Left lung (tissue), 10 donors: ENCODE data around the gene ZMAT5. TPM values are rescaled to one million over a fixed set of nuclear protein-coding genes. Genes with fewer than 3 reads are reported as not detected.
A peak's percentile ranks its signal among the peaks of the same experiment; 100 is the strongest.

Experiments used
- ATAC-seq: fragments of 200-7000 bp; cut with Tn5 transposase; one replicate; pipeline ENCODE4 v1.9.1; 2020; ENCODE audit warnings: moderate library complexity
- DNase-seq, 4 donors: peaks; one replicate each; pipeline ENCODE4 v3.0.0-alpha.2; 2013 to 2020
- H3K27ac ChIP-seq, 2 donors: fragments of 200-600 bp; sonication (generic) in 1 of 2; one replicate each; pipeline versions ENCODE4 v1.5.0 to v1.8.0; 2020 to 2021
- H3K27me3 ChIP-seq, 2 donors: fragments of 200-600 bp; sonication (generic) in 1 of 2; one replicate each; pipeline versions ENCODE4 v1.5.0 to v1.8.0; 2020 to 2021
- H3K36me3 ChIP-seq, 2 donors: fragments of 200-600 bp; sonication (generic) in 1 of 2; one replicate each; pipeline versions ENCODE4 v1.5.0 to v1.8.0; 2020 to 2021
- H3K4me1 ChIP-seq, 2 donors: fragments of 200-600 bp; one replicate each; pipeline ENCODE4 v1.8.0; 2021
- H3K4me3 ChIP-seq, 2 donors: fragments of 200-600 bp; sonication (generic) in 1 of 2; one replicate each; pipeline versions ENCODE4 v1.5.0 to v1.8.0; 2020 to 2021; ENCODE audit warnings: mild to moderate bottlenecking in 1 of 2
- H3K9me3 ChIP-seq, 2 donors: fragments of 200-600 bp; sonication (generic) in 1 of 2; one replicate each; pipeline versions ENCODE4 v1.5.0 to v1.8.0; 2020 to 2021
- intact Hi-C, 2 donors: fragments of 100-400 bp; cut with DNase I; formaldehyde crosslinking; loops; one replicate each; pipeline versions ENCODE4 v1.11.2 to v1.14.2; 2022
- polyA plus RNA-seq, 6 donors: library from polyadenylated mRNA; unstranded; fragments of 120-200 nt; gene quantifications; one replicate each; pipeline ENCODE4 v1.2.1, GENCODE V29; 2013; ENCODE audit not compliant: insufficient read length in 6 of 6
- total RNA-seq, 2 donors: library from RNA; stranded (reverse); fragmentation: NEBNext Ultra II Directional; extraction: Animal tissue kit (Norgen Biotek cat#: 25700); gene quantifications; one replicate each; pipeline ENCODE4 v1.2.1, GENCODE V29; 2021
- TF ChIP-seq, protein P1 (sequence below), 2 donors: fragments of 200-600 bp; sonication (generic) in 1 of 2; IDR thresholded peaks; one replicate each; pipeline versions ENCODE4 v1.5.0 to v1.8.0; 2021; ENCODE audit warnings: antibody characterized with exemption in 2 of 2
- donor health status: DM: no; HTN: yes; CAD: no.
- donor health status: DM: no; HTN: no; CAD: no.

ZMAT5 gene
- total and polyA plus RNA-seq, 8 donors = 20.3 to 23.3 (median 22.3) TPM

DNA sequence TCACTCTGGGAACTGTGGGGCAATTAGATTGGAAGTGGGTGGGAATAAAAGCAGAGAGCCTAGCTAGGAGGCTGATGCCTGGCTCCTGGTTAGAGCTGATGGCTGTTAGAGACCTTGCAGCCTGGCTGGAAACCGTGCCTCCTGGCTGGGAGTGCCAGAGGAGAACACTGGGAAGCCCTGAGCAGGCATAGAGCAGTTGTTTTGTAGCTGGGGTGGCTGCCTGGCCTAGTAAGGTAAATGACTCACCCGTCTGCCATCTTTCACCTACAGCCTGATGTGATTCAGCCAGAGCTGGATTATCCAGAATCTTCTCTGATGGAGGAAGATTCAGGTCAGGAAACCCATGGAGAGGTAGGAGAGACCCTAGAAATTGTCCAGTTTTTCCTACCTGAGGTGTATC lies 6.4 kb upstream of the ZMAT5 start:
- H3K4me3 ChIP-seq = no peak overlapping the region
- TF ChIP-seq, protein P1, sequence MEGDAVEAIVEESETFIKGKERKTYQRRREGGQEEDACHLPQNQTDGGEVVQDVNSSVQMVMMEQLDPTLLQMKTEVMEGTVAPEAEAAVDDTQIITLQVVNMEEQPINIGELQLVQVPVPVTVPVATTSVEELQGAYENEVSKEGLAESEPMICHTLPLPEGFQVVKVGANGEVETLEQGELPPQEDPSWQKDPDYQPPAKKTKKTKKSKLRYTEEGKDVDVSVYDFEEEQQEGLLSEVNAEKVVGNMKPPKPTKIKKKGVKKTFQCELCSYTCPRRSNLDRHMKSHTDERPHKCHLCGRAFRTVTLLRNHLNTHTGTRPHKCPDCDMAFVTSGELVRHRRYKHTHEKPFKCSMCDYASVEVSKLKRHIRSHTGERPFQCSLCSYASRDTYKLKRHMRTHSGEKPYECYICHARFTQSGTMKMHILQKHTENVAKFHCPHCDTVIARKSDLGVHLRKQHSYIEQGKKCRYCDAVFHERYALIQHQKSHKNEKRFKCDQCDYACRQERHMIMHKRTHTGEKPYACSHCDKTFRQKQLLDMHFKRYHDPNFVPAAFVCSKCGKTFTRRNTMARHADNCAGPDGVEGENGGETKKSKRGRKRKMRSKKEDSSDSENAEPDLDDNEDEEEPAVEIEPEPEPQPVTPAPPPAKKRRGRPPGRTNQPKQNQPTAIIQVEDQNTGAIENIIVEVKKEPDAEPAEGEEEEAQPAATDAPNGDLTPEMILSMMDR (IDR thresholded peaks at IDR 0.05) = no peak
- no peaks in the 10 kb centered on the region for H3K9me3 ChIP-seq
- no peaks in the 10 kb centered on the region for H3K27me3 ChIP-seq
- ATAC-seq = peak; percentile 6
- DNase-seq = peak in 1 of 4 donors; percentile 32
- intact Hi-C loops = no loop called here
- H3K4me1 ChIP-seq = peaks cover 7 to 14% of the 10 kb centered on the region in 2 donors
- H3K27ac ChIP-seq = no peak overlapping the region
- peaks cover 0 to 23% of the 10 kb centered on the region in 2 donors for H3K36me3 ChIP-seq

DNA sequence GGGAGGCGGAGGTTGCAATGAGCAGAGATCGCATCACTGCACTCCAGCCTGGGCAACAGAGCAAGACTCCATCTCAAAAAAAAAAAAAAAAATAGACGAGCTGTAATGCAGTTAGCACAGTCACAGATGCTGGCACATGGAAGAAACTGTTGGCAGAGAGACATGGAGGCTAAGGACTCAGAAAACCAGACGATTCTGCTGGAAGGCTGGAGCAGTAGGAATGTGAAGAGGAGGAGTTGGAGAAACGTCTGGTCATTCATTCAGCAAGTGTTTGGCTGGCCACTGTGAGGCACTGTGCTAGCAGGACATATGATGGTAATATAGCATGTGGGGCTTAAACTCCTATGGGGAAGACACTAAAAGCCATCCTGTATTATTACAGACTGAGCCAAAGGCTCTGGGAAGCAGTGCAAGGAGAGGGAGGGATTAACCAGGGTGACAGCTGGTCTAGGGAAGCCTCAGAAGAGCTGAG lies 5.4 kb upstream of the ZMAT5 start:
- Histone ChIP-seq H3K4me3 (no peak overlapping the region), H3K4me1 (peaks cover 12 to 20% of the 10 kb centered on the region in 2 donors), H3K36me3 (peaks cover 0 to 23% of the 10 kb centered on the region in 2 donors), H3K9me3 (no peaks in the 10 kb centered on the region), H3K27me3 (no peaks in the 10 kb centered on the region), H3K27ac (no peak overlapping the region)
- TF ChIP-seq, protein P1 (IDR thresholded peaks at IDR 0.05) = peak in 1 of 2 donors; percentile 17
- ATAC-seq (peak; percentile 48), DNase-seq (peak in 1 of 4 donors; percentile 18)
- intact Hi-C loops = no loop called here

DNA sequence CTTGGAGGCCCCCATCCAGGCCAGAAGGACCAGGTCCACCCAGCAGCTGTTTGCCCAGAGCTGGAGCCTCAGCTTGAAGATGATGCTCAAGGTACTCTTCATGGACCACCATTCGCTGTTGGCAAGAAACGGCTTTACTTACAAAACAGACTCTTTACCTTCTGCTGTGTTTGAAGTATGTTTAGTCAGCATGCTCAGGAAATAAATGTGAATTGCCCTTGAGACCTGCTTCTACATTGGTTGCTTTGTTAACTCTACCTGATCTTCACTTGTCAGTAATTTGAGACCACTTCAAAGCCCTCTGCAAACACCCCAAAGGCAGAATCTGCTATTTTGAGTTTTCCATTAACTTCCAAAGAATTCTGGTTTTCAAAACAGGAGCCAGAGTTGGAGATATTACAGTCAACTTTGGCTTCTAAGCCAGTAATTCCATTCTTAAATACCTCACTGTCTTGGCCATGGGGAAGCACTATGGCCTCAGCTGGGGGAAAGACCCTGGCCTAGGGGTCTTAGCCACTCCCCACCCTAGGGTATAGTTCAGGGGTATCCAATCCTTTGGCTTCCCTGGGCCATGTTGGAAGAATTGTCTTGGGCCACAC lies 3.0 kb upstream of the ZMAT5 start:
- peak; percentile 12 for ATAC-seq
- intact Hi-C loops = no loop called here
- peak in 3 of 4 donors; percentile 3 to 58 (median 57) for DNase-seq

DNA sequence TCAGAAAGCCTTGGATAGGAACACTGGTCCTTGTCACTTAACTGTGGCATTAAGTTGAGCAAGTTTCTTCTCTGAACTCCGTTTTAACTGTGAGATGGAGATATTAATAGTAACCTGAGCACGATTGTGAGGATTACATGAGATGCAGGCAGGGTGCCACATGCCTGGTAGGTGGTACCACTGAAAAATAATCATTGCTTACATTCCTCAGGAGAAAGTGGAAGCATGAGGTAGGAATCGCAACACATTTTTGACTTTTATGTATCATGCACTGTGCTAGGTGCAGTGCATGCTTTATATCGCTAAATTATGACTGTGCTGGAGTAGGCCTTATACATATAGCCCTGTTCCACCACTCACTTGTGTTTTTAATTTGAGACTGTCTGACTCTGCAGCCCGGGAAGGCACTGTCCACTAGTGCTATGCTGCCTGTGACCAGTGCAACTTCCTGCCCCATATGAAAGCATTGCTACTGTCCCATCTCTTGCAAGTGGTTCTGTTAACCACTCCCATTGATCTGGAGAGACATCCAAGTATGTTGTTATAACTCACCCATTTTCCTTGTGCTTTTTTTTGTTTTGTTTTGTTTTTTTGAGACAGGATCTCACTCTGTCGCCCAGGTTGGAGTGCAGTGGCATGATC lies 1.4 kb upstream of the ZMAT5 start:
- intact Hi-C loops = no loop called here
- H3K36me3 ChIP-seq = peaks cover 0 to 23% of the 10 kb centered on the region in 2 donors
- DNase-seq (peak in 1 of 4 donors; percentile 3), ATAC-seq (no peak)
- H3K9me3 ChIP-seq = no peaks in the 10 kb centered on the region
- peaks cover 19 to 38% of the 10 kb centered on the region in 2 donors for H3K4me1 ChIP-seq
- TF ChIP-seq, protein P1 (IDR thresholded peaks at IDR 0.05) = no peak
- no peaks in the 10 kb centered on the region for H3K27me3 ChIP-seq
- peak overlapping the region; percentile 75 to 89 for H3K4me3 ChIP-seq
- H3K27ac ChIP-seq = peak overlapping the region; percentile 79 to 91

More for the DNA sequence above, 3.0 kb upstream of the ZMAT5 start:
- Histone ChIP-seq H3K4me3 (no peak overlapping the region), H3K27ac (peak overlapping the region in 1 of 2 donors; percentile 11), H3K27me3 (no peaks in the 10 kb centered on the region), H3K9me3 (no peaks in the 10 kb centered on the region), H3K36me3 (peaks cover 0 to 23% of the 10 kb centered on the region in 2 donors), H3K4me1 (peaks cover 19 to 33% of the 10 kb centered on the region in 2 donors)
- TF ChIP-seq, protein P1 (IDR thresholded peaks at IDR 0.05) = no peak
